HepG2 (cell line): ENCODE results near the gene ZDHHC18. TPM values are rescaled to one million over a fixed set of nuclear protein-coding genes. Genes with fewer than 3 reads are reported as not detected.

Experiments used
- ATAC-seq: fragments of 200-7000 bp; cut with Tn5 transposase; 3 replicates; pipeline ENCODE4 v1.9.1; 2020; ENCODE audit warnings: mild to moderate bottlenecking, moderate library complexity
- BruUV-seq: library from RNA; stranded (reverse); fragments of 400-500 nt; replicated peaks from 2 replicates; lab custom pipeline; 2021; lab: Mats Ljungman, UMichigan
- CTCF ChIA-PET: fragments of 300-600 bp; formaldehyde crosslinking; extraction: SDS; loops from one replicate; lab custom pipeline; 2021; ENCODE audit warnings: low total read pairs, inconsistent platforms, low intra/inter-chr PET ratio; lab: Yijun Ruan, JAX
- POLR2A ChIA-PET: fragments of 350-600 bp; sonication (Branson Sonifier 250); formaldehyde crosslinking; loops from one replicate; lab custom pipeline; 2020; ENCODE audit warnings: antibody characterized with exemption, inconsistent platforms; lab: Yijun Ruan, JAX
- DNase-seq: peaks from one replicate; pipeline ENCODE4 v3.0.0-alpha.2; 2015; ENCODE audit warnings: low spot score
- FAIRE-seq: peaks from 3 replicates; lab custom pipeline; 2011; peaks lifted over from hg19 to GRCh38; lab: Jason Lieb, UNC
- H2AFZ ChIP-seq: one replicate; pipeline ENCODE4 v1.6.1; 2011; ENCODE audit warnings: low read length, inconsistent platforms
- H3K27ac ChIP-seq: fragments of 300-600 bp; 3 replicates; pipeline ENCODE4 v1.8.0; 2011; ENCODE audit warnings: mixed run types, mild to moderate bottlenecking, mixed read lengths, low read length, inconsistent platforms; ENCODE audit not compliant: insufficient read depth; ENCODE audit errors: extremely low read length
- H3K27me3 ChIP-seq, 2 experiments: fragments of 200-600 bp in 1 of 2; 2 replicates in 1 of 2; 3 replicates in 1 of 2; pipeline versions ENCODE4 v1.6.0 to v1.8.0; 2011; ENCODE audit warnings: low read length in 2 of 2, mild to moderate bottlenecking in 2 of 2, moderate library complexity in 2 of 2, inconsistent platforms in 1 of 2; ENCODE audit not compliant: insufficient read depth in 2 of 2, control insufficient read depth in 1 of 2
- H3K36me3 ChIP-seq, 2 experiments: fragments of 200-600 bp in 1 of 2; replicated peaks in 1 of 2; 2 replicates in 1 of 2; 3 replicates in 1 of 2; pipeline versions ENCODE4 v1.5.1 to v1.8.0; 2011; ENCODE audit warnings: low read length in 2 of 2, inconsistent platforms in 1 of 2; ENCODE audit not compliant: insufficient read depth in 2 of 2, control insufficient read depth in 1 of 2
- H3K4me1 ChIP-seq: 2 replicates; pipeline ENCODE4 v1.5.1; 2012; ENCODE audit warnings: low read length, inconsistent platforms; ENCODE audit not compliant: insufficient read depth
- H3K4me2 ChIP-seq: 2 replicates; pipeline ENCODE4 v1.6.0; 2011; ENCODE audit warnings: low read depth, low read length, inconsistent platforms
- H3K4me3 ChIP-seq, 3 experiments: fragments of 200-600 bp in 1 of 3; sonication (generic), shearing (Covaris generic) in 1 of 3; replicated peaks in 1 of 3; 2 replicates each; pipeline ENCODE4 v1.5.1; 2011 to 2016; ENCODE audit warnings: low read length in 3 of 3, inconsistent platforms in 2 of 3, low read depth in 2 of 3, mild to moderate bottlenecking in 2 of 3, control low read depth in 1 of 3, mixed read lengths in 1 of 3; ENCODE audit not compliant: insufficient read depth in 1 of 3
- H3K79me2 ChIP-seq: one replicate; pipeline ENCODE4 v1.6.1; 2011; ENCODE audit warnings: low read length, inconsistent platforms; ENCODE audit not compliant: insufficient read depth
- H3K9ac ChIP-seq: 2 replicates; pipeline ENCODE4 v1.6.0; 2011; ENCODE audit warnings: mild to moderate bottlenecking, low read depth, low read length, inconsistent platforms; ENCODE audit not compliant: insufficient read depth
- H3K9me3 ChIP-seq: 2 replicates; pipeline ENCODE4 v1.5.1; 2012; ENCODE audit warnings: mild to moderate bottlenecking, low read length
- H4K20me1 ChIP-seq: 2 replicates; pipeline ENCODE4 v1.6.0; 2011; ENCODE audit warnings: inconsistent platforms, mild to moderate bottlenecking, low read length, moderate library complexity; ENCODE audit not compliant: insufficient read depth
- ATRX ChIP-seq: sonication (generic); formaldehyde crosslinking; IDR thresholded peaks from 2 replicates; pipeline ENCODE4 v1.4.0; 2020; ENCODE audit warnings: missing genetic modification reagents, borderline replicate concordance
- CBX2 ChIP-seq, 2 experiments: fragments of 200-600 bp in 1 of 2; sonication (generic); formaldehyde crosslinking in 1 of 2; IDR thresholded peaks; 2 replicates each; pipeline versions ENCODE4 v1.7.0 to v1.8.1; 2018 to 2022; ENCODE audit warnings: low read depth in 2 of 2, low read length in 1 of 2, mild to moderate bottlenecking in 1 of 2, missing genetic modification reagents in 1 of 2
- FOXO1 ChIP-seq: sonication (generic); formaldehyde crosslinking; IDR thresholded peaks from 2 replicates; pipeline ENCODE4 v1.4.0; 2020; ENCODE audit warnings: missing genetic modification reagents
- KDM1A ChIP-seq: IDR thresholded peaks from 2 replicates; pipeline ENCODE4 v1.6.1; 2016; ENCODE audit warnings: missing compliant biosample characterization
- KDM2A ChIP-seq: sonication (generic); formaldehyde crosslinking; IDR thresholded peaks from 2 replicates; pipeline ENCODE4 v1.4.0; 2020; ENCODE audit warnings: low read depth, missing genetic modification reagents, borderline replicate concordance
- KMT2B ChIP-seq: IDR thresholded peaks from 2 replicates; pipeline ENCODE4 v1.6.1; 2016; ENCODE audit warnings: missing genetic modification reagents, missing compliant biosample characterization
- MTF2 ChIP-seq: sonication (generic); formaldehyde crosslinking; IDR thresholded peaks from 2 replicates; pipeline ENCODE4 v1.5.0; 2020; ENCODE audit warnings: missing genetic modification reagents, borderline replicate concordance
- RAD21 ChIP-seq: fragments of 450-650 bp; formaldehyde crosslinking; IDR thresholded peaks from 2 replicates; pipeline ENCODE4 v1.5.0; 2020; ENCODE audit warnings: mild to moderate bottlenecking
- RFX1 ChIP-seq: fragments of 450-650 bp; IDR thresholded peaks from 2 replicates; pipeline ENCODE4 v1.6.1; 2017
- RFXAP ChIP-seq: sonication (generic); formaldehyde crosslinking; IDR thresholded peaks from 2 replicates; pipeline ENCODE4 v1.4.0; 2020; ENCODE audit warnings: missing genetic modification reagents, borderline replicate concordance
- SMYD3 ChIP-seq: sonication (generic); formaldehyde crosslinking; IDR thresholded peaks from 2 replicates; pipeline ENCODE4 v1.8.1; 2023; ENCODE audit warnings: mild to moderate bottlenecking, missing genetic modification reagents
- TSC22D2 ChIP-seq: sonication (generic); formaldehyde crosslinking; IDR thresholded peaks from 2 replicates; pipeline ENCODE4 v1.5.1; 2020; ENCODE audit warnings: missing genetic modification reagents, mild to moderate bottlenecking, borderline replicate concordance
- ZFP62 ChIP-seq: sonication (generic); formaldehyde crosslinking; IDR thresholded peaks from 2 replicates; pipeline ENCODE4 v1.4.0; 2020; ENCODE audit warnings: missing genetic modification reagents
- ZNF225 ChIP-seq: sonication (generic); formaldehyde crosslinking; IDR thresholded peaks from 2 replicates; pipeline ENCODE4 v1.4.0; 2020; ENCODE audit warnings: mild to moderate bottlenecking, missing genetic modification reagents
- WGBS: methylation state at CpG from one replicate; pipeline ENCODE4 v1.1.6; 2017; ENCODE audit warnings: low lambda C conversion rate; 5-methylcytosine and 5-hydroxymethylcytosine counted together
- in situ Hi-C: cut with HindIII; loops from 2 replicates; pipeline ENCODE4 v1.10.0; 2017; ENCODE audit warnings: low pct_unique_long_range_greater_than_20kb; ENCODE audit not compliant: extremely low pct_ligation_motif_present
- intact Hi-C: fragments of 100-400 bp; cut with micrococcal nuclease; formaldehyde crosslinking; loops from one replicate; pipeline ENCODE4 v1.10.0; 2022; ENCODE audit not compliant: unreplicated experiment
- polyA plus RNA-seq, 8 experiments: library from polyadenylated mRNA; depleted of rRNA in 3 of 8; stranded (reverse) in 7 of 8; unstranded in 1 of 8; fragments of >200 nt; fragmentation: Illumina TruSeq in 4 of 8; extraction: Trizol in 4 of 8; gene quantifications; 2 replicates each; pipeline versions ENCODE4 v1.2.1 to v1.2.3, GENCODE V29; 2011 to 2016; ENCODE audit warnings: low read depth in 4 of 8, missing spikeins in 1 of 8, mixed read lengths in 1 of 8; ENCODE audit not compliant: insufficient read depth in 1 of 8
- total RNA-seq, 5 experiments: library from RNA; depleted of rRNA; stranded (reverse); fragments of >200 nt; fragmentation: Illumina TruSeq; extraction: Trizol; gene quantifications; 2 replicates each; pipeline ENCODE4 v1.2.3, GENCODE V29; 2016; ENCODE audit warnings: low read depth in 1 of 5
- TF ChIP-seq, protein P1 (sequence below): sonication (generic); formaldehyde crosslinking; IDR thresholded peaks from 2 replicates; pipeline ENCODE4 v1.4.0; 2020; ENCODE audit warnings: mild to moderate bottlenecking, missing genetic modification reagents
- TF ChIP-seq, protein P2 (sequence below): sonication (generic); formaldehyde crosslinking; IDR thresholded peaks from 2 replicates; pipeline ENCODE4 v1.5.0; 2020; ENCODE audit warnings: missing genetic modification reagents
- TF ChIP-seq, protein P3 (sequence below): sonication (generic); formaldehyde crosslinking; conservative IDR thresholded peaks from 2 replicates; pipeline ENCODE4 v1.4.0; 2020; ENCODE audit warnings: missing genetic modification reagents
- TF ChIP-seq, protein P4 (sequence below): sonication (generic); formaldehyde crosslinking; IDR thresholded peaks from 2 replicates; pipeline ENCODE4 v1.4.0; 2020; ENCODE audit warnings: missing genetic modification reagents

The ZDHHC18 gene
- total and polyA plus RNA-seq, 2 of the 13 experiments (the other 11 are each of a cell fraction or from before 2014, with no cell fraction given), result 13.2 to 35.3 TPM

DNA sequence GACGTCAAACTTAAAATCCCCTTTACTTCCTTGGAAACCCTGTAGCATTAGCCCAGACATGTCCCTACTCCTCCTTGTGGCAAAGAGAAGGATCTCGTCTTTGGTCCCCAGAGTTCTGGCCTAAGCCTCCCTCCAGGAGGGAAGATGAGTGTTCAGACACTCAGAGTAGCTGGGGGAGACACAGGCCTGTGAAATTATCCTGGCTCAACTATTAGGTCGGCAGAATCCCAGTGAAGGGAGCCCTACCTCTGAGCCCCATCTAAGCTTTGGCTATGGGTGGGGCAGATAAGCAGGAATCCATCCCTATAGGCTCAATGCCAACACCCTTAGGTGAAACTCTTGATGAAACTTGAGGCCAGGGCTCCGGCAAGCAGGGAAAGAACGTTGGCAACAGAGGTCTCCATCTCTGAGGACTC, 34.8 kb downstream of the ZDHHC18 start:
- intact Hi-C loops, result no loop called here
- BruUV-seq, result no TSS peak

More for the DNA sequence above, 34.8 kb downstream of the ZDHHC18 start:
- in situ Hi-C loops, result no loop called here
- Histone ChIP-seq H4K20me1 (no peaks in the 10 kb centered on the region), H3K4me2 (no peak overlapping the region), H3K9ac (no peak overlapping the region), H2AFZ (no peak overlapping the region), H3K4me1 (peaks cover 47% of the 10 kb centered on the region), H3K27me3 (no peaks in the 10 kb centered on the region), H3K9me3 (no peaks in the 10 kb centered on the region), H3K36me3 (no peaks in the 10 kb centered on the region), H3K79me2 (no peaks in the 10 kb centered on the region), H3K4me3 (no peak overlapping the region)
- DNase-seq (no peak), ATAC-seq (no peak), FAIRE-seq (no peak)
- ChIA-PET POLR2A (no interaction called here), CTCF (interaction anchor here (1.1 kb wide), 1 partner anchor 17 kb away, joined by 4 read pairs; no protein-coding TSS in a partner anchor)
- 31% methylated on average over 5 of the region's 5 CpGs for WGBS
- TF ChIP-seq ZFP62 (CRISPR knock-in tag), result no peak
- TF ChIP-seq KDM1A, result no peak
- no peak for TF ChIP-seq KMT2B (CRISPR knock-in tag)
- TF ChIP-seq, protein P1, sequence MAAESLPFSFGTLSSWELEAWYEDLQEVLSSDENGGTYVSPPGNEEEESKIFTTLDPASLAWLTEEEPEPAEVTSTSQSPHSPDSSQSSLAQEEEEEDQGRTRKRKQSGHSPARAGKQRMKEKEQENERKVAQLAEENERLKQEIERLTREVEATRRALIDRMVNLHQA (CRISPR knock-in tag), result no peak
- no peak for TF ChIP-seq TSC22D2 (CRISPR knock-in tag)
- no peak for TF ChIP-seq CBX2 (IDR thresholded peaks at IDR 0.05; ENCODE audit: low read depth, low read length)
- TF ChIP-seq CBX2 (CRISPR knock-in tag; IDR thresholded peaks at IDR 0.05; ENCODE audit: low read depth), result no peak
- no peak for TF ChIP-seq RFXAP
- no peak for TF ChIP-seq ZNF225 (CRISPR knock-in tag)
- TF ChIP-seq MTF2 (CRISPR knock-in tag), result no peak
- no peak for TF ChIP-seq SMYD3
- no peak for TF ChIP-seq FOXO1 (CRISPR knock-in tag)
- TF ChIP-seq, protein P2, sequence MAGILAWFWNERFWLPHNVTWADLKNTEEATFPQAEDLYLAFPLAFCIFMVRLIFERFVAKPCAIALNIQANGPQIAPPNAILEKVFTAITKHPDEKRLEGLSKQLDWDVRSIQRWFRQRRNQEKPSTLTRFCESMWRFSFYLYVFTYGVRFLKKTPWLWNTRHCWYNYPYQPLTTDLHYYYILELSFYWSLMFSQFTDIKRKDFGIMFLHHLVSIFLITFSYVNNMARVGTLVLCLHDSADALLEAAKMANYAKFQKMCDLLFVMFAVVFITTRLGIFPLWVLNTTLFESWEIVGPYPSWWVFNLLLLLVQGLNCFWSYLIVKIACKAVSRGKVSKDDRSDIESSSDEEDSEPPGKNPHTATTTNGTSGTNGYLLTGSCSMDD (CRISPR knock-in tag), result no peak
- no peak for TF ChIP-seq KDM2A (CRISPR knock-in tag)
- no peak for TF ChIP-seq ATRX (CRISPR knock-in tag)
- no peak for TF ChIP-seq RFX1
- no peak for TF ChIP-seq RAD21 (CRISPR knock-in tag)
- TF ChIP-seq, protein P3, sequence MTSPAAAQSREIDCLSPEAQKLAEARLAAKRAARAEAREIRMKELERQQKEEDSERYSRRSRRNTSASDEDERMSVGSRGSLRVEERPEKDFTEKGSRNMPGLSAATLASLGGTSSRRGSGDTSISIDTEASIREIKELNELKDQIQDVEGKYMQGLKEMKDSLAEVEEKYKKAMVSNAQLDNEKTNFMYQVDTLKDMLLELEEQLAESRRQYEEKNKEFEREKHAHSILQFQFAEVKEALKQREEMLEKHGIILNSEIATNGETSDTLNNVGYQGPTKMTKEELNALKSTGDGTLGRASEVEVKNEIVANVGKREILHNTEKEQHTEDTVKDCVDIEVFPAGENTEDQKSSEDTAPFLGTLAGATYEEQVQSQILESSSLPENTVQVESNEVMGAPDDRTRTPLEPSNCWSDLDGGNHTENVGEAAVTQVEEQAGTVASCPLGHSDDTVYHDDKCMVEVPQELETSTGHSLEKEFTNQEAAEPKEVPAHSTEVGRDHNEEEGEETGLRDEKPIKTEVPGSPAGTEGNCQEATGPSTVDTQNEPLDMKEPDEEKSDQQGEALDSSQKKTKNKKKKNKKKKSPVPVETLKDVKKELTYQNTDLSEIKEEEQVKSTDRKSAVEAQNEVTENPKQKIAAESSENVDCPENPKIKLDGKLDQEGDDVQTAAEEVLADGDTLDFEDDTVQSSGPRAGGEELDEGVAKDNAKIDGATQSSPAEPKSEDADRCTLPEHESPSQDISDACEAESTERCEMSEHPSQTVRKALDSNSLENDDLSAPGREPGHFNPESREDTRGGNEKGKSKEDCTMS, result no peak
- TF ChIP-seq, protein P4, sequence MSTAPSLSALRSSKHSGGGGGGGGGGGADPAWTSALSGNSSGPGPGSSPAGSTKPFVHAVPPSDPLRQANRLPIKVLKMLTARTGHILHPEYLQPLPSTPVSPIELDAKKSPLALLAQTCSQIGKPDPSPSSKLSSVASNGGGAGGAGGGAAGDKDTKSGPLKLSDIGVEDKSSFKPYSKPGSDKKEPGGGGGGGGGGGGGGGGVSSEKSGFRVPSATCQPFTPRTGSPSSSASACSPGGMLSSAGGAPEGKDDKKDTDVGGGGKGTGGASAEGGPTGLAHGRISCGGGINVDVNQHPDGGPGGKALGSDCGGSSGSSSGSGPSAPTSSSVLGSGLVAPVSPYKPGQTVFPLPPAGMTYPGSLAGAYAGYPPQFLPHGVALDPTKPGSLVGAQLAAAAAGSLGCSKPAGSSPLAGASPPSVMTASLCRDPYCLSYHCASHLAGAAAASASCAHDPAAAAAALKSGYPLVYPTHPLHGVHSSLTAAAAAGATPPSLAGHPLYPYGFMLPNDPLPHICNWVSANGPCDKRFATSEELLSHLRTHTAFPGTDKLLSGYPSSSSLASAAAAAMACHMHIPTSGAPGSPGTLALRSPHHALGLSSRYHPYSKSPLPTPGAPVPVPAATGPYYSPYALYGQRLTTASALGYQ (CRISPR knock-in tag), result no peak
- TF ChIP-seq, all 625 proteins: peak for 0
- H3K27ac ChIP-seq, result no peak overlapping the region
